ENCODE data around the gene RAD50. TPM values are rescaled to one million over a fixed set of nuclear protein-coding genes. Genes with fewer than 3 reads are reported as not detected.

The RAD50 gene
- total RNA-seq, 1 donor from 2014 or later = 29.4 TPM

DNA sequence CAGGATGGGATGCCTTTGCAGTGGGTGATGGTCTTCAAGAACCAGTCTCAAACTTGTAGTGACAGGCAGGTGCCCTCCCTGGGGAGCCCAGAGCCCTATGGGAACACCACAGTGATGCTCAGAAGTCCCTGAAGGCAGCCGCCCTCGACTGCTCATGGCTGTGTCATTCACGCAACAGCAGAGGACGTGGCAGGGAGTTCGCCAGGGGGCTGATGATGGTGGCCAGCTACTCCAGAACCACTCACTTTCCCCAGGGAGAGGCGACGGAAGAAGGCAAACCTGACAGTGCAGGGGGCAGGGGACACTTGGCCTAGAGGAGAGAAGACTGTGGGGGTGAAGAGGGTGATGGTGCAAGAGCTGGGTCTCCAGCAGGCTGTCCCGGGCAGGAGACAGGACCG, 105.2 kb downstream of the RAD50 start:
- Histone ChIP-seq H3K4me3 (no peak overlapping the region), H3K36me3 (no peaks in the 10 kb centered on the region), H3K4me1 (no peaks in the 10 kb centered on the region), H3K27me3 (no peaks in the 10 kb centered on the region), H3K27ac (no peak overlapping the region), H3K9me3 (no peaks in the 10 kb centered on the region)
- intact Hi-C loops (cut with DNase I) = no loop called here
- TF ChIP-seq, protein P1, sequence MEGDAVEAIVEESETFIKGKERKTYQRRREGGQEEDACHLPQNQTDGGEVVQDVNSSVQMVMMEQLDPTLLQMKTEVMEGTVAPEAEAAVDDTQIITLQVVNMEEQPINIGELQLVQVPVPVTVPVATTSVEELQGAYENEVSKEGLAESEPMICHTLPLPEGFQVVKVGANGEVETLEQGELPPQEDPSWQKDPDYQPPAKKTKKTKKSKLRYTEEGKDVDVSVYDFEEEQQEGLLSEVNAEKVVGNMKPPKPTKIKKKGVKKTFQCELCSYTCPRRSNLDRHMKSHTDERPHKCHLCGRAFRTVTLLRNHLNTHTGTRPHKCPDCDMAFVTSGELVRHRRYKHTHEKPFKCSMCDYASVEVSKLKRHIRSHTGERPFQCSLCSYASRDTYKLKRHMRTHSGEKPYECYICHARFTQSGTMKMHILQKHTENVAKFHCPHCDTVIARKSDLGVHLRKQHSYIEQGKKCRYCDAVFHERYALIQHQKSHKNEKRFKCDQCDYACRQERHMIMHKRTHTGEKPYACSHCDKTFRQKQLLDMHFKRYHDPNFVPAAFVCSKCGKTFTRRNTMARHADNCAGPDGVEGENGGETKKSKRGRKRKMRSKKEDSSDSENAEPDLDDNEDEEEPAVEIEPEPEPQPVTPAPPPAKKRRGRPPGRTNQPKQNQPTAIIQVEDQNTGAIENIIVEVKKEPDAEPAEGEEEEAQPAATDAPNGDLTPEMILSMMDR (IDR thresholded peaks at IDR 0.05) = no peak
- DNase-seq (ENCODE audit: low spot score in 2 of 2) = peak in 1 of 2 donors; percentile 45

- TF ChIP-seq, protein P1 (IDR thresholded peaks at IDR 0.05) = no peak
Observed at GRCh38 chr5:132662925-132663770, 106.4 kb downstream of the RAD50 start.

GRCh38 chr5:132663771-132664695, 107.3 kb downstream of the RAD50 start:
- Histone ChIP-seq H3K36me3 (no peaks in the 10 kb centered on the region), H3K27me3 (no peaks in the 10 kb centered on the region), H3K9me3 (no peaks in the 10 kb centered on the region), H3K4me1 (no peaks in the 10 kb centered on the region), H3K27ac (no peak overlapping the region), H3K4me3 (no peak overlapping the region)
- TF ChIP-seq, protein P1 (IDR thresholded peaks at IDR 0.05) = no peak
- intact Hi-C loops (cut with DNase I) = no loop called here
- no peak for DNase-seq (ENCODE audit: low spot score in 2 of 2)

More at GRCh38 chr5:132662925-132663770, 106.4 kb downstream of the RAD50 start:
- Histone ChIP-seq H3K27me3 (no peaks in the 10 kb centered on the region), H3K9me3 (no peaks in the 10 kb centered on the region), H3K27ac (no peak overlapping the region), H3K4me1 (no peaks in the 10 kb centered on the region), H3K4me3 (no peak overlapping the region), H3K36me3 (no peaks in the 10 kb centered on the region)
- peak in 1 of 2 donors; percentile 59 for DNase-seq (ENCODE audit: low spot score in 2 of 2)
- intact Hi-C loops (cut with DNase I) = no loop called here

GRCh38 chr5:132664696-132665209, 108.0 kb downstream of the RAD50 start:
- no peak overlapping the region for H3K27ac ChIP-seq
- no peak overlapping the region for H3K4me3 ChIP-seq
- no peaks in the 10 kb centered on the region for H3K27me3 ChIP-seq
- TF ChIP-seq, protein P1 (IDR thresholded peaks at IDR 0.05) = no peak
- no peaks in the 10 kb centered on the region for H3K9me3 ChIP-seq
- intact Hi-C loops (cut with DNase I) = no loop called here
- DNase-seq (ENCODE audit: low spot score in 2 of 2) = no peak
- H3K4me1 ChIP-seq = no peaks in the 10 kb centered on the region
- H3K36me3 ChIP-seq = no peaks in the 10 kb centered on the region

- H3K4me1 ChIP-seq = no peaks in the 10 kb centered on the region
- intact Hi-C loops (cut with DNase I) = no loop called here
Observed at GRCh38 chr5:132665574-132666080, 108.8 kb downstream of the RAD50 start.

More at GRCh38 chr5:132665574-132666080, 108.8 kb downstream of the RAD50 start:
- Histone ChIP-seq H3K36me3 (no peaks in the 10 kb centered on the region), H3K27ac (no peak overlapping the region), H3K4me3 (no peak overlapping the region), H3K9me3 (no peaks in the 10 kb centered on the region), H3K27me3 (no peaks in the 10 kb centered on the region)
- TF ChIP-seq, protein P1 (IDR thresholded peaks at IDR 0.05) = no peak
- DNase-seq (ENCODE audit: low spot score in 2 of 2) = no peak
